TTC549 (cell line): ENCODE results near the gene YIF1A.
"Not testable (repeated sequence)": the region's sequence is repeated elsewhere in the genome, so short reads cannot be mapped to it uniquely, and the experiment has no call there.

Source experiments
- FAIRE-seq: peaks from 2 replicates; lab custom pipeline; 2012; peaks lifted over from hg19 to GRCh38; lab: Jason Lieb, UNC

YIF1A gene

DNA sequence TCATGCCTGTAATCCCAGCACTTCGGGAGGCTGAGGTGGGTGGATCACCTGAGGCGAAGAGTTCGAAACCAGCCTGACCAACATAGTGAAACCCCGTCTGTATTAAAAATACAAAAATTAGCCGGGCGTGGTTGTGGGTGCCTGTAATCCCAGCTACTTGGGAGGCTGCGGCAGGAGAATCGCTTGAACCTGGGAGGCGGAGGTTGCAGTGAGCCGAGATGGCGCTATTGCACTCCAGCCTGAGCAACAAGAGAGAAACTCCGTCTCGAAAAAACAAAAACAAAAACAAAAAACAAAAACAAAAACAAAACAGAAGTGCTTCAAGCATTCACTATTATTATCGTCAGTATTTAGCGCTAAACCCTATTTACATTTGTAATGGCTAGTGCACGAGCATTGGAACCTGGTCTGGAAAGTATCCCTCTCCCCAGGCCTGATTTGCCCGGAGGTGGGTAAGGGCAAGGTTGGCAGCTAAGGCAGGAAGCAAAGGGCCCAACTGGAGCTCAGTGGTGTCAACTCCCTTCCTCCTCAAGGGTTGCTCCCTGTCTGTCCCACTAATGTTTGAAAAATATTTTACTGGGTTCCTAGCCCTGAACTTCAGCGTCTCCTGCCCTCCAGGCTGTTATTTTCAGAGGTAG is 22.0 kb upstream of the YIF1A start:
- FAIRE-seq = not testable (repeated sequence)

DNA sequence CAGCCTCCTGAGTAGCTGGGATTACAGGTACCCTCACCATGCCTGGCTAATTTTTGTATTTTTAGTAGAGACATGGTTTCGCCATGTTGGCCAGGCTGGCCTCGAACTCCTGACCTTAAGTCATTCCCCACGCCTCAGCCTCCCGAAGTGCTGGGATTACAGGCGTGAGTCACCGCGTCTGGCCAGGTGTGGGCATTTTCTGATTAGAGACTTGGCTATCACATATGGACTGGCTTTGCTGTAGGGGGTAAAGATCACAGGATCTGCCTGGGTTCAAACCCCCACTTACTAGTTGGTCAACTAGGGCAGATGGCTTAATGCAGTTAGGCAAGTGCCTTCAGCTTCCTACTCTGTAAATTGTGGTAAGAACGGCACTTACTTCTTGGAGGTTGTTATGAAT is 21.4 kb upstream of the YIF1A start:
- FAIRE-seq = no peak

DNA sequence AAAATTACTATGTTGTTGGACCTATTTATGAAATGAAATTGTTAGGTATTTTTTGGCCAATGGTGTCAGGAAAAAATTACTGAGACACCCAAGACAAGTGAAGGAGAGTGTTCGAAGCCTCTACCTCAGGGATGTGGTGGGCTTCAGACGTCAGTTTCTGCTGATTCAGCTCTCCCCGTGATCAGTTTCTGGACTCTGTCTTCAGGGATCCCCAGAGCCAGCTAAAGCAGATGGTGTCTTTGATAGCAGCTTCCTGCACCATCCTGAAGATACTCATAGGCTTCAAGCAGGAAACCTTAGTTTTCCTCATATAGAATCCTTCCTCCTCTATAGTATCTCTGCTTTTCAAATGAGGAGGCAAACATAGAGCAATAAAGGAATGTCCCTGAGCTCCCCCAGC is 20.5 kb upstream of the YIF1A start:
- FAIRE-seq = no peak

DNA sequence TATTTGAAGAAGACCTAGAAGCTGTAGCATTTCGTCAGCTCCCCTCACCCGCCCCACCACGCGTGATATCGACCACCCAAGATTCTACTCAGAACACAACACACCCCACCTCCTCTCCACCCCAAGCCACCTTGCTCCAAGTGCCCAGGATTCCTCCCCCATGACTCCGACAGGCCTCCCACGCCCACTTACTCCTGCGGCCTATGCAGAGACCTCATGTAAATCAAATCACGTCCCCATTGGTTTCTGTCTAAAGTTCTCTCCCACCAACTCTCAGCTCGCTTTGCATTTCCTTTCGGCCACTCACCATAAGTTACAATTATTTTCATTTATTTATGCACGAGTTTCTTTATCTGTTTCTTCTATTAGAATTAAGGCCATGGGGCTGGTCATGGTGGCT is 13.7 kb upstream of the YIF1A start:
- no peak for FAIRE-seq

- no peak for FAIRE-seq
Observed at GRCh38 chr11:66299186-66299585, 10.2 kb upstream of the YIF1A start.

DNA sequence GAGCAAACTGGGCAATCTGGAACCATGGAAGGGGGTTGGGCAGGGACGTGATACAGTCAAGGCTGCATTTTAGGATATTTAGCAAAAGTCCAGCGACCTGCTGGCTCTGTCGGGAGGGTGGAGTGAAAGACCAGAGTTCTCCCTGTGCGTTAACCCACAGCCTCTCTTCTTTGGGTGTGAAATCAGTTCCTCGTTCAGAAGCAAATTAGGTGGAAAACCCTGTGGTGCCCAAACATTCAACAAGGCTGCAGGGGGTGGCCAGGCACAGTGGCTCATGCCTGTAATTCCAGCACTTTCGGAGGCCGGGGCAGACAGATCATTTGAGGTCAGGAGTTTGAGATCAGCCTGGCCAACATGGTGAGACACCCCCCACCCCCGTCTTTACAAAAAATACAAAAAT is 8.7 kb upstream of the YIF1A start:
- no peak for FAIRE-seq

DNA sequence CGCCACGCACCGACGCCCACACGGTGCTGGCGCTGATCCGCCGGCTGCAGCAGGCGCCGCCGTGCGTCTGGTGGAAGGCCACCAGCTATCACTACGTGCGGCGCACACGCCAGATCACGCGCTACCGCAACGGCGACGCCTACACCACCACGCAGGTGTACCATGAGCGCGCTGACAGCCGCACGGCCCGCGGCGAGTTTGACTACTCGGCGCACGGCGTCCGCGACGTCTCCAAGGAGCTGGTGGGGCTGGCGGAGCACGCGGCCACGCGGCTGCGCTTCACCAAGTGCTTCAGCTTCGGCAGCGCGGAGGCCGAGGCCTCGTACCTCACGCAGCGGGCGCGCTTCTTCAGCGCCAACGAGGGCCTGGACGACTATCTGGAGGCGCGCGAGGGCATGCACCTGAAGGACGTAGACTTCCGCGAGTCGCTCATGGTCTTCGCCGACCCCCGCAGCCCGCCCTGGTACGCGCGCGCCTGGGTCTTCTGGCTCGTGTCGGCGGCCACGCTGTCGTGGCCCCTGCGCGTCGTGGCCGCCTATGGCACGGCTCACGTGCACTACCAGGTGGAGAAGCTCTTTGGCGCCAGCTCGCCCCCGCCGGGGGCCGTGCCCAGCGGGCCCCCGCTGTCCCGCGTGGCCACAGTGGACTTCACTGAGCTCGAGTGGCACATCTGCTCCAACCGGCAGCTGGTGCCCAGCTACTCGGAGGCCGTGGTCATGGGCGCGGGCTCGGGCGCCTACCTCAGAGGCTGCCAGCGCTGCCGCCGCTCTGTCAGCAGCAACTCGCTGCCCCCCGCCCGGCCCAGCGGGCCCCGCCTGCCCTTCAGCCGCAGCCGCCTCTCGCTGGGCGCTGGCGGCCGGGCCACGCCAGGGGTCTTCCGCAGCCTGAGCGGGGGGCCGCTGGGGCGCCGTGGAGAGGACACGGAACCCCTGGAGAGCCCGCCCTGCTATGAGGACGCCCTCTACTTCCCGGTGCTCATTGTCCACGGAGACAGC is 6.0 kb upstream of the YIF1A start:
- FAIRE-seq = no peak

DNA sequence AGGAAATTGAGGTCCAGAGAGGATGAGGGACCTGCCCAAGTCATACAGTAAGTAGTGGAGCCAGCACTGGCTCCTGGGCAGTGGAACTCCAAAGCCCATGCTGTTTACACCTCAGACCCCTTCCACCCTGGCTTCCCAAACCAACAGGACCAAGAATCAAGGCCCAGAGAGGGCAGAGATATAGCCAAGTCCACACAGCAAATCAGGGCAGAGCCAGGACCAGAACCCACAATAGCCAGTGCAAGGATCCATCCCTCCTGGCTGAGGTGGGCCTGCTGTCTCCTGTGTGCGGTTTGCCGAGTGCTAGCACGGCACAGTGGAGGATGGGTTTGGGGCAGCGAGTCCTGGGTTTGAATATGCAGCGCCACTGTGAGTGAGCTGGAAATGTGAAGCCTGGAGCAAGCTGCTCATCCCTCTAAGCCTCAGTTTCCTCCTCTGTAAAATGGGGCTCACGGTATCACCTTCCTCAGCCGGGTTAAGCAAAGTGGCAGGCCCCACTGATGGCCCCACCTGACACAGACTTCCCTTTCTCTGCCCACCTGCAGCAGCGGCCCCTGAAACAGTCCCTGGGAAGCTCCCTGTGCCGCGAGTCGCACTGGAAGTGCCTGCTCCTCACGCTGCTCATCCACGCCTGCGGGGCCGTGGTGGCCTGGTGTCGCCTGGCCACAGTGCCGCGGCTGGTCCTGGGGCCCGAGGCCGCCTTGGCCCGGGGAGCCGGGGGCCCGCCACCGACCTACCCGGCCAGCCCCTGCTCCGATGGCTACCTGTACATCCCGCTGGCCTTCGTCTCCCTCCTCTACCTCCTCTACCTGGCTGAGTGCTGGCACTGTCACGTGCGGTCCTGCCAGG is 5.1 kb upstream of the YIF1A start:
- no peak for FAIRE-seq

- no peak for FAIRE-seq
Observed at GRCh38 chr11:66293352-66293751, 4.4 kb upstream of the YIF1A start.

DNA sequence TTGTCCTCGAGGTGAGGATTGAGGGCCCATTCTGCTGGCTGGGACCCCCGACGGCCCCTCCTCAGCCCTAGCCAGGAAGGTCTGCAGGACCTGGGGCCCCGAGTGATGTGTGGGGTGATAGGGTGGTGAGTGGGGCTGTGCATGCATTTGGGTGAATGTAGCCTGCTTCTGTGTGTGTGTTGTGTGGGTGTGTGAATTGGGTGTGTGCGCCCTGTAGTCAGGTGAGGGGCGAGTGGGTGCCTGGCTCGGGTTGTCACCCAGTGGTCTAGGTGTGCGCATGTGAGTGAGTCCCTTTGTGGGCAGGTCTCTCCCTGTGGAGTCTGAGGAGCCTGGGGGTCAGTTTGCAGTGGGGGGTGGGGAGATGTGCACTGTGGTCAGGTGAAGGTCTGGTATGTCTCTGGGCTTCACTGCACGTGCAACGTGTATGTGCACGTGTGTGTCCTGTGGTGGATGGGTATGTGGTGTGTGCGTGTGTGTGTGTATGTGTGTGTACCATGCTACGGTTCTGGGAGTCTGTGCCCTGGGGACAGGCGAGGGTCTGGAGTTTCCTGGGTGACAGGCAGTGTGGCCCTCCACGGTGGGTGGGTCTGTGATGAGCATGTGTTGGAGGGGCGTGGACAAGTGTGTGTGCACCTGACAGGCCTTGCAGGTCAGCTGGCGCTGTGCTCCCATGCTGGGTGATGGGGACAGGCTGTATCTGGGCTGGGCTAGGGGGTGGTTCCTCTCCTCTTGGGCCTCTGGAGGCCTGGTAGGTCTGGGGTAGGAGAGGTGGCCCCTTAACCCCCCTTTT is 3.8 kb upstream of the YIF1A start:
- no peak for FAIRE-seq

DNA sequence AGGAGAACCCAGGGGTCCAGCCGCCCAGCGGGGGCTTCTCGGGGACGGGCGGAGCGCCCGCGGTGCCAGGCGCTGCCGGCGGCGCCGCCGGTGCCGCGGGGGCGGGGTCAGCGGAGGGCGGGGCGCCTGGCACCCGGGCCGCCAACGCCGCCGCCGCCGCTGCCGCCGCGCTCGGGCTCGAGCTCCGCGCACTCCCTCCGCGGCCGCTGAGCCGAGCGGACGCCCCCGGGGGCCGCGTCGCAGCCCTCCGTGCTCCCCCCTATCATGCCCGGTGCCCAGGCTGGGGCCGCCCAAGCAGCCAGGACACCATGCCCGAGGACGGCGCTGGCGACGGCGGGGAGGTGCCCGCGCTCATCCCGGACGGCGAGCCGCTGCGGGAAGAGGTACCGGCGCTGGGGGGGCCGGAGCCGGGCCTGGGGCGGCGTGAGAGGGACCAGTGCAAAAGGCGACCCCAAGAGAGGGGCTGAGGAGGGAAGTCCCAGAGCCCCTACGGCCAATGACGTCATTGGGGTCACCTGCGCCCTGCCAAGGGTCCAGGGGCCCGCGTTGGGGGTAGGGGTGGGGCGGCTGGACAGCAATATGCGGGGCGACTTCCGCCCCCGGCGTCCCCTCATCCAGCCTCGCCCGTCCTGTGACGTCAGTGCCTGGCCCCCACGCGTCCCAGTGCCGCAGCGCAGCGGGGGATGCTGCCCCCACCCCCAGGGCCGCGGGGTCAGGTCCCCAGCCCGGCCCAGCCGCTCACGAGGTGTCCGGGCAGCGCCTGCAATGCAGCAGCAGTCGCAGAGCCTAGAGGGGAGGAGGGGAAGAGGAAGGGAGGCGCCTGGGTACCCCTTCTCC is 3.0 kb upstream of the YIF1A start, which contains the start of gene TMEM151A:
TMEM151A (plus strand) TSS at position 189 of the 837 bp plus-strand sequence; CDS start at position 309, 120 bp downstream.
- FAIRE-seq = no peak

DNA sequence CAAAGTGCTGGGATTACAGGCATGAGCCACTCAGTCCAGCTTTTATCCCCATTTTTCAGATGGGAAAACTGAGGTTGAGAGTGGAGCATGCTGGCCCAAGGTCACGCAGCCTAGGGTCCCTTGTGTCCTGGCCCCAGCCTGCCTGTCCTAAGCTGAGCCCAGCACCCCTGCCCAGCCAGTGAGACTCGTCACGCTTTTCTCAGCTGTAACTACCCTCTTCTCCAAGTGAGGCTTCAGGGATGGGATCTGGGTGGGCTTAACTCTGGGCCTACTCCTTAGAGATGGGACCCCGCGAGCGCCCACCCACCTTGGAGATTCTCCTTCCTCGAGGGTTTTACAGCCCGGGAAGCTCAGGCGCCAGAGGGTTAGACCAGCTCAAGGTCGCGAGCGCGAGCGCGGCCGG is 2.4 kb upstream of the YIF1A start:
- FAIRE-seq = no peak

DNA sequence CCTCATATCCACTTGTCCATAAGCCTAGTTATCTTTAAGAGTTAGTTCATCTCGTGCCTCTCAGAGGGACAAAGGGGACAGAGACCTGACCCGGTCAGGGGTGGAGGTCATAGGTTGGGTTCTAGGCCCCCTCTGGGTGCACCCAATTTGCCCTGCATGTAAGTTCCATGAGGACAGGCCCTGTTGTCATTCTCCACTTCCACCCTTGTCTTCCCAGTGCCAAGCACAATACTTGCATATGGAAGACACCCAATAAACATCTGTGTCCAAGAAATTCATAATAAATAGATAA is 1.3 kb upstream of the YIF1A start:
- FAIRE-seq = no peak

DNA sequence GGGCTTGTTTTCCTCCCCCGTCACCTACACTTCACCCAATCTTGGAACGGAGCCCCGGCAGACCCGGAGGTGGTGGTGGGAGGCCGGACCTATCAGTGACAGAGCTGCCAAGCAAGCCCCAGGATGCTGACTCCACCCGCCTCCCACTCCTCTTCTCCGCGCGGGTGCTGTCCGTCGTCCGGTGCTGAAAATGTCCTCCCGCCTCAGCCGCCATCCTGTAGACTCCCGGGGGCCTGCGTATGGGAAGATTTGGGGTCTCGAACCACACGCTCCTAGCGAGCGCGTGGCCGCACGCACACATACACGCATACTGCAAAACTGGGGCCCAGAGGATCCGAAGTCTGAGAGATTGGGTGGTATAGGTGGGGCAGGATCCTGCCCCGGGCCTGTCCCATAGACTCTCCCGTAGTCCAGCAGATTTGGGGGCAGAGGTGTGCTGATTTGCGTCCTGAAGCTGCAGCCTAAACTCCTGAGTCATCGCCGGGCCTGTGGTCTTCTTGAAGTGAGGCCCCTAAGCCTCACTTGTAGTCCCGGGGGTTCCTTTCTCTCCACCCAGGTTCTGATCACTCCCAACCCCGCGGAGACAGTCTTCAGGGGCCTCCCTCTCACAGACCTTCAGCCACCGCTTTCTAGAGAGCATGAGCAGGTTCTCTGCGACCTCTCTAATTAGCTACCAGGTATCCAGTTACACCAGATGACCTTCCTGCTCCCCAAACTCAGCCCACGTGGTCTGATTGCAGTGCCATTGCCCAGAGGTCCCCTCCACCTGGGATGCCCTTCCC is 796 bp upstream of the YIF1A start:
- no peak for FAIRE-seq

GRCh38 chr11:66287889-66288670 is 863 bp downstream of the YIF1A start:
- FAIRE-seq = no peak

GRCh38 chr11:66287211-66287888 is 1.6 kb downstream of the YIF1A start:
- no peak for FAIRE-seq

DNA sequence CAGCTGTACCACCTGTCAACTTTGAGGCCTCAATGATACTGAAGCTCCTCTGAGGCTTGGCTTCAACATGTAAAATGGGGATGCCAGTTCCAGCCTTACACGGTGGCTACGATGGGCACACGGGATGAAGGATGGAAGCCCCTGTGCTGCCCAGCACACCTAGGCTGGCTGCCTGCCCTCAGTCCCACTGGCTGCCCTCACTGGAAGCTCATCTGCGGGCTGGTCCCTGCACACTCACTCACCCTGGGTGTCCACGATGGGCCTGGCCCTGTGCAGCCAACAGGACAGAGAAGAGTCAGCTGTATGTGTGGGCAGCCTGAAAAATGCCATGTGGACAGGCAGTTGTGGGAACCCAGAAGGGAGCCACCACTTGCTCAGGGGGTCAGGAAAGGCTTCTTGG is 2.2 kb downstream of the YIF1A start:
- no peak for FAIRE-seq

DNA sequence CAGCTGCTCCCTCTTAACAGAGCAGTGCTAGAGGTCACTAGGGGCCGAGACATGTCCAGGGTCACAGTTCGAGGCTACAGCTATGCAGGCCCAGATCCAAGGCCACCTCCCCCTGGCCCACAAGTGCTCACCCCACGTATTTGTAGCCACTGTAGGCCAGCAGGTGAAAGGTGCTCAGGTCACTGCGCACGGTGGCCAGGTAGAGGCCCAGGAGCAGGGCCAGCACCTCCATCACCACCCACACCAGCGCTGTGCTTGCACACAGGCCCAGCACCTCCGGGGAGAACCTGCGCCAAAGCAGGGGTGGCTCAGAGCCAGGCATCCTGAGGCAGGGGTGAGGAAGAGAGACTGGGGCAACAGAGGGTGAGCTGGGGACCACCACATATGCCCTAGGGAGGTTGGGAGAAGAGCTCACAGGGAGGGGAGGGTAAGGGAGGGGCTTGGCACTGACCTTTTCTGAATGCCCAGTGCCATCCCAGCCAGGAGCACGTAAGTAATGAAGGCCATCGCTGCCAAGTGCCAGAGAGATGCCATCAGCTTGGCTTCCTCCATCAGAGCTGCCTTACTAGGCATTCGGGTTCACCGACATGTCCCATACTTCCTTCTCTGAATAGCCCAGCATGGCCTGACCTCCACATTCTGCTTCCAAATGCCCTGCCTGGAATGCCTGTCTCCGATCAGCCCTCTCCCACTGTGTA is 3.5 kb downstream of the YIF1A start:
- no peak for FAIRE-seq
